ENCODE data around the gene P2RY6. TPM values are rescaled to one million over a fixed set of nuclear protein-coding genes. Genes with fewer than 3 reads are reported as not detected.

P2RY6 gene
- total RNA-seq, 1 experiment from 2014 or later = not detected

DNA sequence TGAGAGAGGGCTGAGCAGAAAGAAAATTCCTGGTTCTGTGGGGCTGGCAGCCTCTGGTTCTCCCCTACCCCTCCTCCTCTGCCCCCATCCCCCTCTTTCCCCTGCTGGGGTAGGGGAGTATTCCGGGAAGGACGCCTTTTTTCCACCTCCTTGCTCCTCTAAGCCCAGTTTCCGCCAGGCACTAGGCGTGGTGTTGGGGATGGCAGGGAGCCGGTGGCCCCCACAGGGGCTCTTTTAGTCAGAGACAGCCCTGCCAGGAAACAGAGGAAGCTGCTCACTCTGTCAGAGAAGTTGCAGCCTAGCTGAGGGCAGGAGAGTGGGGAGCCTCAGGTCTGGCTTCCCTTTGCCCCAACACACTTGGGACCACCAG, 20.4 kb downstream of the P2RY6 start:
- no peak overlapping the region for H2BK12ac ChIP-seq (ENCODE audit: insufficient read length, low read depth, low read length)
- no peaks in the 10 kb centered on the region for H3K9me3 ChIP-seq (ENCODE audit: control insufficient read depth, low read depth, low read length)
- no CpG with 5 or more reads among the region's 5 CpGs for WGBS (ENCODE audit: extremely low coverage, insufficient read length, low lambda C conversion rate)
- H3T11ph ChIP-seq (ENCODE audit: low read length) = no peak overlapping the region
- H4K20me1 ChIP-seq (ENCODE audit: control insufficient read depth, insufficient read depth, insufficient read length) = no peaks in the 10 kb centered on the region
- no peak for DNase-seq
- H3K79me1 ChIP-seq (ENCODE audit: insufficient read depth, low read depth, low read length, poor library complexity, severe bottlenecking) = no peaks in the 10 kb centered on the region
- H2BK5ac ChIP-seq (ENCODE audit: insufficient read length, low read length) = no peak overlapping the region
- H3K56ac ChIP-seq (ENCODE audit: insufficient read length, low read depth, low read length) = no peak overlapping the region
- H3K4ac ChIP-seq (ENCODE audit: low read depth, low read length) = no peak overlapping the region
- H3K18ac ChIP-seq (ENCODE audit: insufficient read length, low read depth, low read length) = no peak overlapping the region
- peaks cover 13 to 18% of the 10 kb centered on the region in 2 experiments for H3K4me1 Mint-ChIP-seq
- peak overlapping the region in 1 of 3 experiments; percentile 21; a peak in 1 of 7 replicates for H3K27ac Mint-ChIP-seq
- no peak overlapping the region for H4K8ac ChIP-seq (replicated peaks; ENCODE audit: insufficient read length, low read depth, low read length)
- H3K4me3 Mint-ChIP-seq = no peak overlapping the region
- no peak overlapping the region for H2AK5ac ChIP-seq (ENCODE audit: insufficient read length, low read length)
- H2BK15ac ChIP-seq (ENCODE audit: low read depth, low read length) = no peak overlapping the region
- H3K9me3 Mint-ChIP-seq = no peaks in the 10 kb centered on the region
- no peak overlapping the region for H3K9ac ChIP-seq (ENCODE audit: extremely low read depth, insufficient read length, low read length)
- H3K27me3 Mint-ChIP-seq (ENCODE audit: low read depth) = peaks cover 62% of the 10 kb centered on the region
- no peak overlapping the region for H4K5ac ChIP-seq (ENCODE audit: insufficient read length, low read depth, low read length)
- H4K91ac ChIP-seq (ENCODE audit: insufficient read length, low read depth, low read length) = no peak overlapping the region
- TF ChIP-seq, protein P1, sequence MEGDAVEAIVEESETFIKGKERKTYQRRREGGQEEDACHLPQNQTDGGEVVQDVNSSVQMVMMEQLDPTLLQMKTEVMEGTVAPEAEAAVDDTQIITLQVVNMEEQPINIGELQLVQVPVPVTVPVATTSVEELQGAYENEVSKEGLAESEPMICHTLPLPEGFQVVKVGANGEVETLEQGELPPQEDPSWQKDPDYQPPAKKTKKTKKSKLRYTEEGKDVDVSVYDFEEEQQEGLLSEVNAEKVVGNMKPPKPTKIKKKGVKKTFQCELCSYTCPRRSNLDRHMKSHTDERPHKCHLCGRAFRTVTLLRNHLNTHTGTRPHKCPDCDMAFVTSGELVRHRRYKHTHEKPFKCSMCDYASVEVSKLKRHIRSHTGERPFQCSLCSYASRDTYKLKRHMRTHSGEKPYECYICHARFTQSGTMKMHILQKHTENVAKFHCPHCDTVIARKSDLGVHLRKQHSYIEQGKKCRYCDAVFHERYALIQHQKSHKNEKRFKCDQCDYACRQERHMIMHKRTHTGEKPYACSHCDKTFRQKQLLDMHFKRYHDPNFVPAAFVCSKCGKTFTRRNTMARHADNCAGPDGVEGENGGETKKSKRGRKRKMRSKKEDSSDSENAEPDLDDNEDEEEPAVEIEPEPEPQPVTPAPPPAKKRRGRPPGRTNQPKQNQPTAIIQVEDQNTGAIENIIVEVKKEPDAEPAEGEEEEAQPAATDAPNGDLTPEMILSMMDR (conservative IDR thresholded peaks at IDR 0.05) = no peak
- H3K23me2 ChIP-seq (ENCODE audit: insufficient read length, low read depth, low read length, poor library complexity, severe bottlenecking) = no peaks in the 10 kb centered on the region
- no peak overlapping the region for H3K14ac ChIP-seq (ENCODE audit: insufficient read depth, low read length)
- H2AFZ ChIP-seq (ENCODE audit: low read length) = no peak overlapping the region
- no peaks in the 10 kb centered on the region for H3K4me1 ChIP-seq (ENCODE audit: insufficient read depth, low read length)
- H2BK120ac ChIP-seq (ENCODE audit: low read depth, low read length, poor library complexity, severe bottlenecking) = no peak overlapping the region
- H3K27ac ChIP-seq (ENCODE audit: insufficient read length, low read depth, low read length) = no peak overlapping the region
- no peaks in the 10 kb centered on the region for H3K36me3 Mint-ChIP-seq (ENCODE audit: insufficient read depth in 1 of 3, low read depth in 3 of 3)
- H3K79me2 ChIP-seq (ENCODE audit: insufficient read depth, low read length) = no peaks in the 10 kb centered on the region
- H3K4me2 ChIP-seq (ENCODE audit: insufficient read depth, insufficient read length, low read length) = no peak overlapping the region
- no peaks in the 10 kb centered on the region; the same call in 1 of the 2 replicates for H3K27me3 ChIP-seq (ENCODE audit: insufficient read depth, low read length)
- no peak overlapping the region for H3K23ac ChIP-seq (ENCODE audit: insufficient read length, low read depth, low read length)
- H2BK20ac ChIP-seq (ENCODE audit: low read depth, low read length, poor library complexity, severe bottlenecking) = no peak overlapping the region

Measured in H9 (cell line).